ENCODE results near the gene LYRM4.
A peak's percentile ranks its signal among the peaks of the same experiment; 100 is the strongest.

Gene LYRM4

GRCh38 chr6:5116243-5116991, 144.3 kb downstream of the LYRM4 start:
- H3K27ac ChIP-seq: no peak overlapping the region
- TF ChIP-seq CTCF (IDR thresholded peaks at IDR 0.05): no peak

- no peak overlapping the region for H3K27ac ChIP-seq
- TF ChIP-seq ZFX (IDR thresholded peaks at IDR 0.05; ENCODE audit: borderline replicate concordance) (no peak), CTCF (IDR thresholded peaks at IDR 0.05) (peak; percentile 11; the same call in 1 of the 2 replicates)
These were observed 145.6 kb downstream of the LYRM4 start for GRCh38 chr6:5115168-5115567.

GRCh38 chr6:5113096-5113495, 147.7 kb downstream of the LYRM4 start:
- TF ChIP-seq ZFX (IDR thresholded peaks at IDR 0.05; ENCODE audit: borderline replicate concordance): no peak
- TF ChIP-seq CTCF (IDR thresholded peaks at IDR 0.05): no peak
- no peak overlapping the region for H3K27ac ChIP-seq

- TF ChIP-seq CTCF (IDR thresholded peaks at IDR 0.05): no peak
- no peak for TF ChIP-seq ZFX (IDR thresholded peaks at IDR 0.05; ENCODE audit: borderline replicate concordance)
- no peak overlapping the region for H3K27ac ChIP-seq
These were observed 148.5 kb downstream of the LYRM4 start for GRCh38 chr6:5112066-5112799.

- TF ChIP-seq ZFX (IDR thresholded peaks at IDR 0.05; ENCODE audit: borderline replicate concordance) (no peak), CTCF (IDR thresholded peaks at IDR 0.05) (no peak)
- no peak overlapping the region for H3K27ac ChIP-seq
These were observed 149.1 kb downstream of the LYRM4 start for GRCh38 chr6:5111626-5112025.

GRCh38 chr6:5110246-5110645, 150.5 kb downstream of the LYRM4 start:
- no peak overlapping the region for H3K27ac ChIP-seq
- TF ChIP-seq ZFX (IDR thresholded peaks at IDR 0.05; ENCODE audit: borderline replicate concordance): no peak
- no peak for TF ChIP-seq CTCF (IDR thresholded peaks at IDR 0.05)

- no peak overlapping the region for H3K27ac ChIP-seq
- no peak for TF ChIP-seq CTCF (IDR thresholded peaks at IDR 0.05)
- no peak for TF ChIP-seq ZFX (IDR thresholded peaks at IDR 0.05; ENCODE audit: borderline replicate concordance)
These were observed 151.3 kb downstream of the LYRM4 start for GRCh38 chr6:5109436-5109835.
